GM19324 (cell line): ENCODE results near the gene HNRNPA1.

Experiments used
- ATAC-seq: cut with Tn5 transposase; IDR thresholded peaks from one replicate; pipeline ENCODE4 v1.9.1; 2021; ENCODE audit warnings: mild to moderate bottlenecking, moderate library complexity; ENCODE audit not compliant: unreplicated experiment, low FRiP score

Gene HNRNPA1

GRCh38 chr12:54331461-54331860 lies 50.9 kb downstream of the HNRNPA1 start:
- ATAC-seq, result no peak

DNA sequence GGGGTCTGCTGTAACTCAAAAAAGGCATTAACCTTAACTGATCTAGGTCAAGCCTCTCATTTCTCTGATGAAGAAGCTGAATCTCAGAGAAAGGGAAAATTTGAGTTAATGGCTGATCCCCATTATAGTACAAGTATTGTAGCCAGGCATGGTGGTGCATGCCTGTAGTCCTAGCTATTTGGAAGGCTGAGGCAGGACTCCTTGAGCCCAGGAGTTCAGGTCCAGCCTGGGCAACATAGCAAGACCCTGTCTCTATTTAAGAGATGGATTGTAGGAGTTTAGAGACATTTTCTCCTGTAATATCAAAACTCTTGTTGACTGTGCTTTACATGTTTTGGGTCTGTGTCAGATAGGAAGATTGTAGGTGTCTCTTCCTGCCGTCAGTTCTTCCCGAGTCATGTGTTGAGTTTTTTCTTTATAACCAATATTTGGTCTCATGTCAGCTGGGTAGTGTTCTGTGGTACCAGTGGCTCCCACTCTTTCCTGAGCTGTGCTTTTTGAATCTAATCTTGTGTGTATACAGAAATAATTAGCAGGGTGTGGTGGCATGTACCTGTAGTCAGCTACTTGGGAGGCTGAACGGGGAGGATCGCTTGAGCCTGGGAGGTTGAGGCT lies 53.0 kb downstream of the HNRNPA1 start:
- ATAC-seq, result no peak
